Heart left ventricle (tissue), 13 donors: Measurements from ENCODE around the gene WFDC9.

Source experiments
- CTCF ChIP-seq, 12 donors: fragments of 200-600 bp; sonication (generic) in 4 of 12; IDR thresholded peaks; one replicate each; pipeline versions ENCODE4 v1.5.0 to v1.8.0; 2018 to 2022; ENCODE audit warnings: antibody characterized with exemption in 12 of 12, mild to moderate bottlenecking in 5 of 12
- POLR2A ChIP-seq, 2 donors: fragments of 450-650 bp; IDR thresholded peaks; one replicate each; pipeline ENCODE4 v1.6.1; 2017; ENCODE audit warnings: antibody characterized with exemption in 2 of 2, mild to moderate bottlenecking in 2 of 2, moderate library complexity in 2 of 2
- donor health status: ischemic (EF 13 %, LVEDD 7.1; RV severe dilation, severe dysfunction).
- donor health status: DM: no; HTN: yes; CAD: no.
- donor health status: DM: no; HTN: no; CAD: no.
- donor health status: ischemic (EF 25% LVEDD 6.9; RV normal size, moderate dysfunction).
- donor health status: ischemic (EF 25% LVEDD 5.7; RV mildly dilated, moderate dysfunction).
- donor health status: ischemic (EF 35%, LVEDD 5.7; RV mildly dilated, moderate dysfunction).
- donor health status: nonischemic (EF 11% LVEDD 7.7; RV severe dilation, severe dysfunction).
- donor health status: DM: yes; HTN: yes; CAD: no.
- donor health status: PGD.
- donor health status: ischemic (EF 29% LVEDD 5.4; RV normal size, mild dysfunction).
- donor health status: nonischemic (EF 23%, LVEDD 6.1; RV moderate dilation, normal function).

GRCh38 chr20:45564760-45565276 is 66.3 kb downstream of the WFDC9 start:
- no peak for TF ChIP-seq POLR2A (IDR thresholded peaks at IDR 0.05)
- no peak for TF ChIP-seq CTCF (IDR thresholded peaks at IDR 0.05)
